ENCODE measurements around the gene PLEKHM2.

The PLEKHM2 gene

DNA sequence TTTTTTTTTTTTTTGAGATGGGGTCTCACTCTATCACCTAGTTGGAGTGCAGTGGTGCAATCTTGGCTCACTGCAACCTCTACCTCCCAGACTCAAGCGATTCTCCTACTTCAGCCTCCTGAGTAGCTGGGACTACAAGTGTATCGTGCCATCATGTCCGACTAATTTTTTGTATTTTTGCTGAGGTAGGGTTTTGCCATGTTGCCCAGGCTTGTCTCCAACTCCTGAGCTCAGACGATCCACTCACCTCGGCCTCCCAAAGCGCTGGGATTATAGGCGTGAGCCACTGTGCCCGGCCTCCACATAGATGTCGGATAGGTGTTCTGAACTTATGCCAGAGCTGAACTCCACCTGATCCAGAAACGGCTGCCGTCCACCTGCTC lies 21.1 kb downstream of the PLEKHM2 start:
- Histone ChIP-seq H3K4me3 (ENCODE audit: low read depth in 1 of 2, low read length in 2 of 2) (no peak overlapping the region), H3K4me1 (ENCODE audit: control insufficient read depth in 1 of 2, insufficient read depth in 2 of 2, low read length in 2 of 2) (peaks cover 14 to 33% of the 10 kb centered on the region in 2 donors), H3K27me3 (ENCODE audit: low read depth, low read length) (no peaks in the 10 kb centered on the region), H3K36me3 (ENCODE audit: control insufficient read depth in 1 of 2, insufficient read depth in 2 of 2, low read length in 2 of 2) (no peaks in the 10 kb centered on the region), H3K27ac (ENCODE audit: low read length) (no peak overlapping the region), H3K9me3 (ENCODE audit: control insufficient read depth in 1 of 2, low read length in 2 of 2) (no peaks in the 10 kb centered on the region)

DNA sequence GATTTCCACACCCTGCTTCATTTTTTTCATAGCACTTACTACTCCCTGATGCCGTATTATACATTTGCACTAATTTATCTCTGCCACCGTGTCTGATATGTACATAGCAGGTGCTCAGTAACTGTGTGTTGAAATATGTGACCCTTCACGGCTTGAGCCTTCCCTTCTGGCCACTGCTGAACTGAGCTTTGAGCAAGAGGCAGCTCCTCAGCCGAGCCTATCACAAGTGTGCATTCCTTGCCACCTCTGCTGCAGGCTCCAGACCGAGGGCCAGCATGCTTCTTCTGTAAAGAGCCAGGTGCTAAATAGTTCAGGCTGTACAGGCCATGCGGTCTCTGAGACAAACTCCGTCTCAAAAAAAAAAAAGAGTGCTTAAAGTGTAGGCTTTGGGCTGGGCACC lies 22.6 kb downstream of the PLEKHM2 start:
- Histone ChIP-seq H3K4me1 (ENCODE audit: control insufficient read depth in 1 of 2, insufficient read depth in 2 of 2, low read length in 2 of 2) (peaks cover 11 to 27% of the 10 kb centered on the region in 2 donors), H3K36me3 (ENCODE audit: control insufficient read depth in 1 of 2, insufficient read depth in 2 of 2, low read length in 2 of 2) (no peaks in the 10 kb centered on the region), H3K27me3 (ENCODE audit: low read depth, low read length) (no peaks in the 10 kb centered on the region), H3K27ac (ENCODE audit: low read length) (no peak overlapping the region), H3K9me3 (ENCODE audit: control insufficient read depth in 1 of 2, low read length in 2 of 2) (no peaks in the 10 kb centered on the region), H3K4me3 (ENCODE audit: low read depth in 1 of 2, low read length in 2 of 2) (no peak overlapping the region)

GRCh38 chr1:15707239-15707925 lies 23.3 kb downstream of the PLEKHM2 start:
- Histone ChIP-seq H3K27ac (ENCODE audit: low read length) (no peak overlapping the region), H3K36me3 (ENCODE audit: control insufficient read depth in 1 of 2, insufficient read depth in 2 of 2, low read length in 2 of 2) (no peaks in the 10 kb centered on the region), H3K4me3 (ENCODE audit: low read depth in 1 of 2, low read length in 2 of 2) (no peak overlapping the region), H3K27me3 (ENCODE audit: low read depth, low read length) (no peaks in the 10 kb centered on the region), H3K9me3 (ENCODE audit: control insufficient read depth in 1 of 2, low read length in 2 of 2) (no peaks in the 10 kb centered on the region), H3K4me1 (ENCODE audit: control insufficient read depth in 1 of 2, insufficient read depth in 2 of 2, low read length in 2 of 2) (peaks cover 11 to 27% of the 10 kb centered on the region in 2 donors)

GRCh38 chr1:15708486-15709137 lies 24.5 kb downstream of the PLEKHM2 start:
- Histone ChIP-seq H3K4me1 (ENCODE audit: control insufficient read depth in 1 of 2, insufficient read depth in 2 of 2, low read length in 2 of 2) (peaks cover 11 to 21% of the 10 kb centered on the region in 2 donors), H3K4me3 (ENCODE audit: low read depth in 1 of 2, low read length in 2 of 2) (no peak overlapping the region), H3K36me3 (ENCODE audit: control insufficient read depth in 1 of 2, insufficient read depth in 2 of 2, low read length in 2 of 2) (no peaks in the 10 kb centered on the region), H3K9me3 (ENCODE audit: control insufficient read depth in 1 of 2, low read length in 2 of 2) (no peaks in the 10 kb centered on the region), H3K27me3 (ENCODE audit: low read depth, low read length) (no peaks in the 10 kb centered on the region), H3K27ac (ENCODE audit: low read length) (no peak overlapping the region)

DNA sequence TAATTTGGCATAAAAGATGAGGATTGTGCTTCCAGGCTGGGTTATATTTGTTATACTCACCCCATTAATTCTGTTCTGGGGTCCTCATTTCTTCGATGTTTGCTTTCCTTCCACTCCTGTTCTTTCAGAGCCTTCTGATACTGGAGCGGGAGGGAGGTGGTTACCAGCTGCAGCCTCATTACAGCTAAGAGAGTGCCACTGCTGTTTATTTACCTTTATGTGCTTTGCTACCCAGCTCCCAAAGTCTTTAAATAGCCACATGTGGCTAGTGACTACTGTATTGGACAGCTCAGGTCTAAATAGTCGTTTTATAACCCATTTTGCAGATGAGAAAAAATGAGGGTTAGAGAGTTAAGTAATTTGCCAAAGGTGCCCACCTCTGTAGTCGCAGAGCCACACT lies 25.1 kb downstream of the PLEKHM2 start:
- H3K4me3 ChIP-seq (ENCODE audit: low read depth in 1 of 2, low read length in 2 of 2) = no peak overlapping the region
- no peaks in the 10 kb centered on the region for H3K36me3 ChIP-seq (ENCODE audit: control insufficient read depth in 1 of 2, insufficient read depth in 2 of 2, low read length in 2 of 2)
- H3K4me1 ChIP-seq (ENCODE audit: control insufficient read depth in 1 of 2, insufficient read depth in 2 of 2, low read length in 2 of 2) = peaks cover 5 to 22% of the 10 kb centered on the region in 2 donors
- no peaks in the 10 kb centered on the region for H3K9me3 ChIP-seq (ENCODE audit: control insufficient read depth in 1 of 2, low read length in 2 of 2)
- H3K27me3 ChIP-seq (ENCODE audit: low read depth, low read length) = no peaks in the 10 kb centered on the region
- no peak overlapping the region for H3K27ac ChIP-seq (ENCODE audit: low read length)

DNA sequence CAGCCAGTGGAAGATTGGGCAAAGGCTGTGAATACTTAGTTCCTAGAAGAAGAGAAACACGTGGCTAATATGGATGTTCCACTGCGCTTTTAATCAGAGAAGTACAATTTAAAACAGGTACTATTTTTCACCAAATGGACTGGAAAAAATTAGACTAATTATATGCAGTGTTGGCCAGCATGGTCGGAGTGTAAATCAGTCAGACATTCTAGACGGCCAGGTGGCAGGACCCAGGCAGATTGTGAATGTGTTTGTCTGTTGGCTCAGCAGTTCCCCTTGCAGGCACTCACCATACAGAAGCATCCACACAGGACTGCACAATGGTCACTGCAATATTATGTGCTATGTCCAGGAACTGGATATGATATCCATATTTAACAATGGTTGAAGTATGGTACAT lies 28.0 kb downstream of the PLEKHM2 start:
- H3K36me3 ChIP-seq (ENCODE audit: control insufficient read depth in 1 of 2, insufficient read depth in 2 of 2, low read length in 2 of 2) = peaks cover 4 to 11% of the 10 kb centered on the region in 2 donors
- peaks cover 5 to 27% of the 10 kb centered on the region in 2 donors for H3K4me1 ChIP-seq (ENCODE audit: control insufficient read depth in 1 of 2, insufficient read depth in 2 of 2, low read length in 2 of 2)
- H3K27ac ChIP-seq (ENCODE audit: low read length) = no peak overlapping the region
- no peaks in the 10 kb centered on the region for H3K27me3 ChIP-seq (ENCODE audit: low read depth, low read length)
- no peak overlapping the region for H3K4me3 ChIP-seq (ENCODE audit: low read depth in 1 of 2, low read length in 2 of 2)
- H3K9me3 ChIP-seq (ENCODE audit: control insufficient read depth in 1 of 2, low read length in 2 of 2) = no peaks in the 10 kb centered on the region

DNA sequence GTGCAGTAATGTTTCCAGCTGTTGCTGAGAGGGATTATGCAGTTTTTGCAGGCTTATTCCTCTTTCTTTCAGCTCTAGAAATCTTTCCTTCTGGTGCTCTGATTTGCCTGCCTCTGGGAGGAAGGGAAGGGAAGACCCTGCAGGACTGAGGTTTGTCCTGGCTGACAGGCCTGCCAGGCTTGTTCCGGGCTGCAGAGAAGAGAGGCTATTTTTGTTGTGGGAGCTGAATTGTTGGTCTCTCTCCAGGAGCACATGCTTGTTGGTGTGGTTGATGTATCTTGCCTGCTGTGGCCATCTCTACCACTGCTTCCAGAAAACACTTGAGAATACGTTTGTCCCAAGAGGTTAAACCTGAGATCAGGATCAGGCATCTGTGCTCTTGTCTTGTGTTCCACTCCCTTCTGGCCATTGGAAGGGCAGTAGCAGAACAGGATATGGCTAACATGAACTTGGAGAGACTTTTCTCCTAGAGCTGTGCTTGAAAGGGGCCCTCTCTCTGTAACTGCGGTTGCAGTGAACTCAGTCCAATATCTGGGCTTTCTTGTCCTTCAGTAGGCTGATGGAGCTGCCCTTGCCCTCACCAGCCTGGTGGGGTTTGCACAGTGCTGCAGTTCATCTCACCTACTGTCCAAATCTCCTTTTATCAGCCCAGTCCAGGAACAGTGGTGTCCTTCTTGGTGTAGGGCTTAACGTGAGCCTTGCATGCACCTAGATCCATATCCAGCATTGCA lies 30.5 kb downstream of the PLEKHM2 start:
- Histone ChIP-seq H3K4me3 (ENCODE audit: low read depth in 1 of 2, low read length in 2 of 2) (no peak overlapping the region), H3K9me3 (ENCODE audit: control insufficient read depth in 1 of 2, low read length in 2 of 2) (no peaks in the 10 kb centered on the region), H3K36me3 (ENCODE audit: control insufficient read depth in 1 of 2, insufficient read depth in 2 of 2, low read length in 2 of 2) (peaks cover 20 to 21% of the 10 kb centered on the region in 2 donors), H3K27me3 (ENCODE audit: low read depth, low read length) (no peaks in the 10 kb centered on the region), H3K27ac (ENCODE audit: low read length) (peak overlapping the region; percentile 67), H3K4me1 (ENCODE audit: control insufficient read depth in 1 of 2, insufficient read depth in 2 of 2, low read length in 2 of 2) (peaks cover 12 to 33% of the 10 kb centered on the region in 2 donors)

GRCh38 chr1:15717418-15718125 lies 33.5 kb downstream of the PLEKHM2 start:
- Histone ChIP-seq H3K27me3 (ENCODE audit: low read depth, low read length) (no peaks in the 10 kb centered on the region), H3K36me3 (ENCODE audit: control insufficient read depth in 1 of 2, insufficient read depth in 2 of 2, low read length in 2 of 2) (peaks cover 30 to 36% of the 10 kb centered on the region in 2 donors), H3K9me3 (ENCODE audit: control insufficient read depth in 1 of 2, low read length in 2 of 2) (no peaks in the 10 kb centered on the region), H3K4me1 (ENCODE audit: control insufficient read depth in 1 of 2, insufficient read depth in 2 of 2, low read length in 2 of 2) (peaks cover 12 to 35% of the 10 kb centered on the region in 2 donors), H3K27ac (ENCODE audit: low read length) (no peak overlapping the region), H3K4me3 (ENCODE audit: low read depth in 1 of 2, low read length in 2 of 2) (no peak overlapping the region)

GRCh38 chr1:15718199-15718601 lies 34.1 kb downstream of the PLEKHM2 start:
- H3K27me3 ChIP-seq (ENCODE audit: low read depth, low read length) = no peaks in the 10 kb centered on the region
- no peaks in the 10 kb centered on the region for H3K9me3 ChIP-seq (ENCODE audit: control insufficient read depth in 1 of 2, low read length in 2 of 2)
- no peak overlapping the region for H3K27ac ChIP-seq (ENCODE audit: low read length)
- peaks cover 12 to 41% of the 10 kb centered on the region in 2 donors for H3K4me1 ChIP-seq (ENCODE audit: control insufficient read depth in 1 of 2, insufficient read depth in 2 of 2, low read length in 2 of 2)
- H3K36me3 ChIP-seq (ENCODE audit: control insufficient read depth in 1 of 2, insufficient read depth in 2 of 2, low read length in 2 of 2) = peaks cover 30 to 36% of the 10 kb centered on the region in 2 donors
- H3K4me3 ChIP-seq (ENCODE audit: low read depth in 1 of 2, low read length in 2 of 2) = no peak overlapping the region

- no peaks in the 10 kb centered on the region for H3K27me3 ChIP-seq (ENCODE audit: low read depth, low read length)
- H3K4me3 ChIP-seq (ENCODE audit: low read depth in 1 of 2, low read length in 2 of 2) = no peak overlapping the region
- peaks cover 12 to 34% of the 10 kb centered on the region in 2 donors for H3K4me1 ChIP-seq (ENCODE audit: control insufficient read depth in 1 of 2, insufficient read depth in 2 of 2, low read length in 2 of 2)
- H3K27ac ChIP-seq (ENCODE audit: low read length) = no peak overlapping the region
- H3K36me3 ChIP-seq (ENCODE audit: control insufficient read depth in 1 of 2, insufficient read depth in 2 of 2, low read length in 2 of 2) = peaks cover 34 to 36% of the 10 kb centered on the region in 2 donors
- no peaks in the 10 kb centered on the region for H3K9me3 ChIP-seq (ENCODE audit: control insufficient read depth in 1 of 2, low read length in 2 of 2)
Observed at GRCh38 chr1:15719381-15720120, 35.4 kb downstream of the PLEKHM2 start.
